SU-DHL-6 (cell line): ENCODE measurements around the gene TBC1D1.

Experiments
- H2AFZ ChIP-seq: fragments of 200-600 bp; sonication (generic); 2 replicates; pipeline ENCODE4 v1.6.1; 2014; ENCODE audit warnings: low read depth, mild to moderate bottlenecking, moderate library complexity, mixed read lengths, antibody characterized with exemption, low read length; ENCODE audit not compliant: severe bottlenecking
- H3F3A ChIP-seq: fragments of 200-600 bp; shearing (Covaris generic); 2 replicates; pipeline ENCODE4 v1.6.0; 2016; ENCODE audit warnings: antibody characterized with exemption, mild to moderate bottlenecking; ENCODE audit not compliant: insufficient read depth
- H3K27ac ChIP-seq: fragments of 200-600 bp; sonication (generic); 2 replicates; pipeline ENCODE4 v1.5.1; 2016; ENCODE audit warnings: low read depth, mild to moderate bottlenecking, low read length, moderate library complexity, mixed read lengths
- H3K27me3 ChIP-seq: fragments of 200-600 bp; sonication (generic), shearing (Covaris generic); 2 replicates; pipeline ENCODE4 v1.6.0; 2014; ENCODE audit warnings: mild to moderate bottlenecking, low read length
- H3K36me3 ChIP-seq: fragments of 200-600 bp; sonication (generic); 2 replicates; pipeline ENCODE4 v1.6.1; 2014; ENCODE audit warnings: mild to moderate bottlenecking, low read length, mixed read lengths
- H3K4me2 ChIP-seq: fragments of 300-600, 200-600 bp; shearing (Covaris generic), sonication (generic); 2 replicates; pipeline ENCODE4 v1.6.0; 2014; ENCODE audit warnings: low read length, low read depth, mild to moderate bottlenecking; ENCODE audit not compliant: poor library complexity, severe bottlenecking
- H3K4me3 ChIP-seq: fragments of 200-600 bp; sonication (generic); 2 replicates; pipeline ENCODE4 v1.5.1; 2014; ENCODE audit warnings: antibody characterized with exemption, low read length, mild to moderate bottlenecking, mixed read lengths; ENCODE audit not compliant: insufficient read depth, poor library complexity, severe bottlenecking
- H3K79me2 ChIP-seq: fragments of 200-600 bp; sonication (generic); 2 replicates; pipeline ENCODE4 v1.6.1; 2014; ENCODE audit warnings: mild to moderate bottlenecking, low read length, moderate library complexity; ENCODE audit not compliant: insufficient read depth
- H3K9ac ChIP-seq: fragments of 200-600 bp; sonication (generic); 2 replicates; pipeline ENCODE4 v1.7.0; 2014; ENCODE audit warnings: mild to moderate bottlenecking, low read length
- H3K9me2 ChIP-seq: fragments of 200-600 bp; sonication (generic); replicated peaks from 2 replicates; pipeline ENCODE4 v1.6.1; 2014; ENCODE audit warnings: low read length; ENCODE audit not compliant: insufficient read depth
- H3K9me3 ChIP-seq: fragments of 200-600 bp; sonication (generic); 2 replicates; pipeline ENCODE4 v1.6.1; 2014; ENCODE audit warnings: low read length, mixed read lengths; ENCODE audit not compliant: insufficient read depth
- H4K20me1 ChIP-seq: fragments of 200-600 bp; sonication (generic); 2 replicates; pipeline ENCODE4 v1.6.1; 2014; ENCODE audit warnings: low read depth, mild to moderate bottlenecking, antibody characterized with exemption, low read length, moderate library complexity, mixed read lengths
- EZH2phosphoT487 ChIP-seq: fragments of 200-600 bp; sonication (generic), shearing (Covaris generic); conservative IDR thresholded peaks from 2 replicates; pipeline ENCODE4 v1.6.1; 2018; ENCODE audit warnings: mild to moderate bottlenecking, antibody characterized with exemption, low read length, moderate library complexity, mixed read lengths
- TF ChIP-seq, protein P1 (sequence below): fragments of 200-600 bp; sonication (generic); IDR thresholded peaks from one replicate; pipeline ENCODE4 v1.5.1; 2017; ENCODE audit warnings: antibody characterized with exemption, mild to moderate bottlenecking, low read length, moderate library complexity; ENCODE audit not compliant: insufficient read depth, poor library complexity, severe bottlenecking

TBC1D1 gene

GRCh38 chr4:37891260-37892159 is 626 bp downstream of the TBC1D1 start:
- peaks cover 14% of the 10 kb centered on the region for H3F3A ChIP-seq
- H3K9ac ChIP-seq, result peak overlapping the region; percentile 72
- no peaks in the 10 kb centered on the region for H4K20me1 ChIP-seq
- no peaks in the 10 kb centered on the region for H3K36me3 ChIP-seq
- peak overlapping the region; percentile 61 for H3K4me3 ChIP-seq
- no peaks in the 10 kb centered on the region for H3K9me2 ChIP-seq
- H3K79me2 ChIP-seq, result no peaks in the 10 kb centered on the region
- TF ChIP-seq EZH2phosphoT487, result no peak
- TF ChIP-seq, protein P1, sequence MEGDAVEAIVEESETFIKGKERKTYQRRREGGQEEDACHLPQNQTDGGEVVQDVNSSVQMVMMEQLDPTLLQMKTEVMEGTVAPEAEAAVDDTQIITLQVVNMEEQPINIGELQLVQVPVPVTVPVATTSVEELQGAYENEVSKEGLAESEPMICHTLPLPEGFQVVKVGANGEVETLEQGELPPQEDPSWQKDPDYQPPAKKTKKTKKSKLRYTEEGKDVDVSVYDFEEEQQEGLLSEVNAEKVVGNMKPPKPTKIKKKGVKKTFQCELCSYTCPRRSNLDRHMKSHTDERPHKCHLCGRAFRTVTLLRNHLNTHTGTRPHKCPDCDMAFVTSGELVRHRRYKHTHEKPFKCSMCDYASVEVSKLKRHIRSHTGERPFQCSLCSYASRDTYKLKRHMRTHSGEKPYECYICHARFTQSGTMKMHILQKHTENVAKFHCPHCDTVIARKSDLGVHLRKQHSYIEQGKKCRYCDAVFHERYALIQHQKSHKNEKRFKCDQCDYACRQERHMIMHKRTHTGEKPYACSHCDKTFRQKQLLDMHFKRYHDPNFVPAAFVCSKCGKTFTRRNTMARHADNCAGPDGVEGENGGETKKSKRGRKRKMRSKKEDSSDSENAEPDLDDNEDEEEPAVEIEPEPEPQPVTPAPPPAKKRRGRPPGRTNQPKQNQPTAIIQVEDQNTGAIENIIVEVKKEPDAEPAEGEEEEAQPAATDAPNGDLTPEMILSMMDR, result no peak
- no peaks in the 10 kb centered on the region for H3K9me3 ChIP-seq
- no peaks in the 10 kb centered on the region for H3K27me3 ChIP-seq
- H2AFZ ChIP-seq, result peak overlapping the region; percentile 91
- peak overlapping the region; percentile 57 for H3K27ac ChIP-seq
- H3K4me2 ChIP-seq, result peak overlapping the region; percentile 87

DNA sequence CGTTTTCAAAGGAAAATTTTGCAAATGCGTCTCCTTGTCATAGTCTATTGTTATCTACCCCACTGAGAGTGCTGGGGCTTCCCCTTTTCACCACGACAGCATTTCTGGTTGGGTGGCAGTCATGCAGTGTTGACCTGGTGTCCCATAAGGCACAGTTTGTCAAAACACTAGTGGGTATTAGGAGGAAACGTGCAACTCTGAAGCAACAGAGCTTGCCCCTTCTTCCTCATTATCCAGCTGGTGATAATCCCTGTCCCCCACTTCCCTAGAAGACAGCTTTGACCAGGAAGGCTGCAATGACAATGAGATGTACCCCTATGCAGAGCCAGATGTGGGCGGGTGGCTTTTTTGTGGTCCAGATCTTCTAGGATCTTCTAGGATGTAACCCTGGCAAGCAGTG is 1.8 kb downstream of the TBC1D1 start:
- Histone ChIP-seq H3K4me2 (peak overlapping the region; percentile 87), H3K4me3 (peak overlapping the region; percentile 61), H3K27me3 (no peaks in the 10 kb centered on the region), H3K27ac (no peak overlapping the region), H2AFZ (no peak overlapping the region), H3K9ac (peak overlapping the region; percentile 72; the same call in 1 of the 2 replicates), H3K79me2 (no peaks in the 10 kb centered on the region), H3K36me3 (no peaks in the 10 kb centered on the region), H3K9me3 (no peaks in the 10 kb centered on the region), H3F3A (peaks cover 14% of the 10 kb centered on the region), H4K20me1 (no peaks in the 10 kb centered on the region), H3K9me2 (no peaks in the 10 kb centered on the region)
- TF ChIP-seq, protein P1, result no peak

DNA sequence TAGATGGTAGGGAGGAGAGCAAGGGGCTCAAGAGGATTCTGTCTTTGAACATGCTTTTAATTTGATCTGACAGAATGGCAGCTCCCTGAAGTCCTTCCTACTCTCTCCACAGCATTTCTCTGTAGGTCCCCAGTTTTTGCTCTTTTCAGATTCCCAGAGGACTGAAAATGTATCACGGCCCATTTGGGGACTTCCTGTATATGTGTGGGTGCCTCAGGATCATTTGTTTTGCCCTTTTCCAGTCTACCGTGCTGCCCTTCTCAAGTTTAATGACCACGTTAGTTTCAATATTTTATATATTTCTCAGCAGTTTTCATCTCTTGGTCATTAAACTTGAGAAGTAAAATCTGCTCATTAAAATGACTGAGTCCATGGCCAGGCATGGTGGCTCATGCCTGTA is 2.3 kb downstream of the TBC1D1 start:
- H3K79me2 ChIP-seq, result no peaks in the 10 kb centered on the region
- peak overlapping the region; percentile 61 for H3K4me3 ChIP-seq

More for the DNA sequence above, 2.3 kb downstream of the TBC1D1 start:
- Histone ChIP-seq H4K20me1 (no peaks in the 10 kb centered on the region), H3K9me3 (no peaks in the 10 kb centered on the region), H3K27ac (no peak overlapping the region), H3F3A (peaks cover 14% of the 10 kb centered on the region), H3K4me2 (peak overlapping the region; percentile 87), H2AFZ (no peak overlapping the region), H3K9me2 (no peaks in the 10 kb centered on the region), H3K27me3 (no peaks in the 10 kb centered on the region), H3K9ac (peak overlapping the region; percentile 8; the same call in 1 of the 2 replicates), H3K36me3 (no peaks in the 10 kb centered on the region)
- TF ChIP-seq, protein P1, result no peak
- TF ChIP-seq EZH2phosphoT487, result no peak
